ENCODE measurements around the gene SLC48A1. TPM values are rescaled to one million over a fixed set of nuclear protein-coding genes. Genes with fewer than 3 reads are reported as not detected.

Gene SLC48A1
- total RNA-seq, 1 experiment from 2014 or later: 20.0 TPM

DNA sequence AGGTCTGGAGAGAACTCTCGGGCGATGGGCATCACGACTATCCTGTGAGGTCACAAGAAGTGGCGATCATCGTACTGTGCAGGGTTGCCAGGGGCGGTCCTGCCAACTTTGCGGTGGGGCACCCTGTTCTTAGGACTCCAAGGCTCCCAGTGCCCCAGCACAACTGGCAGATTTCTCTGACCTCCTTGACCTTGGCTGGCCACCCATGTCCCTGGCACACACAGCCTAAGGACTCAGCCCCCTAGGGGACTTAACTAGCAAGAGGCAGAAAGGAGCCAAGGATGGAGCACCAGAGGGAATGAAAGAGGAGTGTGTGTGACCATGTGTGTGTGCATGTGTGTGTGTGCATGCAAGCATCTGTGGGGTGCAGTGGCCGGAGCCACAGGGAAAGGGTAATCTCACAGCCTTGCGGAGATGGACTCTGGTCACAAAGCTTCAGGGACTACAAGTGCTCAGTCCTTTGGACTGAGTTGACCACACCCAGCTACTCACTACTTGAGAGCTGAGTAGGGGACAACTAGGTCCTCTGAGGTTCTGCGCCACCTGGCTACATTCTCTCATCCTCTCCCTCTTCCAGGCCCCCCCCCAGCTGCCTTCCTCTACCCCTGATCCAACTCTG, 13.7 kb downstream of the SLC48A1 start:
- Histone ChIP-seq H3K27me3 (ENCODE audit: insufficient read depth, low read length) (no peaks in the 10 kb centered on the region), H3K4me1 (ENCODE audit: control insufficient read depth in 1 of 2, insufficient read depth in 2 of 2, low read length in 2 of 2) (no peaks in the 10 kb centered on the region), H3K9me2 (ENCODE audit: insufficient read depth) (no peaks in the 10 kb centered on the region), H3K36me3 (ENCODE audit: control insufficient read depth in 1 of 2, insufficient read depth in 2 of 2, low read length in 2 of 2) (peaks cover 28% of the 10 kb centered on the region in 2 experiments; a peak in 3 of 4 replicates), H3K79me2 (ENCODE audit: insufficient read depth, low read length) (no peaks in the 10 kb centered on the region), H3K9ac (ENCODE audit: low read length) (no peak overlapping the region), H3K9me3 (ENCODE audit: control insufficient read depth in 1 of 2, insufficient read depth in 1 of 2, low read depth in 1 of 2, low read length in 2 of 2) (no peaks in the 10 kb centered on the region), H3K4me3 (replicated peaks in 1 of 2; ENCODE audit: low read depth in 1 of 2, low read length in 2 of 2) (no peak overlapping the region), H3K4me2 (ENCODE audit: low read length) (no peak overlapping the region), H4K20me1 (ENCODE audit: insufficient read depth) (no peaks in the 10 kb centered on the region), H2AFZ (ENCODE audit: low read depth, low read length, poor library complexity, severe bottlenecking) (no peak overlapping the region), H3K27ac (ENCODE audit: low read depth, low read length) (no peak overlapping the region)
- TF ChIP-seq JUND (IDR thresholded peaks at IDR 0.05) (no peak), RAD21 (IDR thresholded peaks at IDR 0.05; ENCODE audit: low read depth) (no peak), FOSL1 (IDR thresholded peaks at IDR 0.05; ENCODE audit: low read depth) (no peak)
- intact Hi-C loops (cut with micrococcal nuclease): no loop called here
- BruUV-seq (replicated peaks): no TSS peak
- CTCF ChIA-PET: interaction anchor here (2.6 kb wide), 1 partner anchor 51 kb away, joined by 10 read pairs; no protein-coding TSS in a partner anchor
- DNase-seq (ENCODE audit: low read depth, low spot score): no peak
- POLR2A ChIA-PET: no interaction called here
- no peak for ATAC-seq
- RAD21 ChIA-PET (ENCODE audit: low non-redundant PET in 1 of 2, low total read pairs in 2 of 2, uncharacterized antibody in 2 of 2, unreplicated experiment in 2 of 2): no interaction called here

GRCh38 chr12:47787596-47788319, 14.7 kb downstream of the SLC48A1 start:
- Histone ChIP-seq H3K36me3 (ENCODE audit: control insufficient read depth in 1 of 2, insufficient read depth in 2 of 2, low read length in 2 of 2) (peaks cover 22 to 28% of the 10 kb centered on the region in 2 experiments; a peak in 3 of 4 replicates), H4K20me1 (ENCODE audit: insufficient read depth) (no peaks in the 10 kb centered on the region), H3K4me2 (ENCODE audit: low read length) (no peak overlapping the region), H3K9me3 (ENCODE audit: control insufficient read depth in 1 of 2, insufficient read depth in 1 of 2, low read depth in 1 of 2, low read length in 2 of 2) (no peaks in the 10 kb centered on the region), H3K9me2 (ENCODE audit: insufficient read depth) (no peaks in the 10 kb centered on the region), H2AFZ (ENCODE audit: low read depth, low read length, poor library complexity, severe bottlenecking) (no peak overlapping the region), H3K79me2 (ENCODE audit: insufficient read depth, low read length) (no peaks in the 10 kb centered on the region), H3K4me3 (replicated peaks in 1 of 2; ENCODE audit: low read depth in 1 of 2, low read length in 2 of 2) (no peak overlapping the region), H3K9ac (ENCODE audit: low read length) (no peak overlapping the region), H3K4me1 (ENCODE audit: control insufficient read depth in 1 of 2, insufficient read depth in 2 of 2, low read length in 2 of 2) (no peaks in the 10 kb centered on the region), H3K27me3 (ENCODE audit: insufficient read depth, low read length) (no peaks in the 10 kb centered on the region), H3K27ac (ENCODE audit: low read depth, low read length) (no peak overlapping the region)
- DNase-seq (ENCODE audit: low read depth, low spot score) (no peak), ATAC-seq (no peak)
- BruUV-seq (replicated peaks): no TSS peak
- RAD21 ChIA-PET (ENCODE audit: low non-redundant PET in 1 of 2, low total read pairs in 2 of 2, uncharacterized antibody in 2 of 2, unreplicated experiment in 2 of 2): no interaction called here
- CTCF ChIA-PET: no interaction called here
- intact Hi-C loops (cut with micrococcal nuclease): no loop called here
- POLR2A ChIA-PET: no interaction called here
- TF ChIP-seq, protein P1, sequence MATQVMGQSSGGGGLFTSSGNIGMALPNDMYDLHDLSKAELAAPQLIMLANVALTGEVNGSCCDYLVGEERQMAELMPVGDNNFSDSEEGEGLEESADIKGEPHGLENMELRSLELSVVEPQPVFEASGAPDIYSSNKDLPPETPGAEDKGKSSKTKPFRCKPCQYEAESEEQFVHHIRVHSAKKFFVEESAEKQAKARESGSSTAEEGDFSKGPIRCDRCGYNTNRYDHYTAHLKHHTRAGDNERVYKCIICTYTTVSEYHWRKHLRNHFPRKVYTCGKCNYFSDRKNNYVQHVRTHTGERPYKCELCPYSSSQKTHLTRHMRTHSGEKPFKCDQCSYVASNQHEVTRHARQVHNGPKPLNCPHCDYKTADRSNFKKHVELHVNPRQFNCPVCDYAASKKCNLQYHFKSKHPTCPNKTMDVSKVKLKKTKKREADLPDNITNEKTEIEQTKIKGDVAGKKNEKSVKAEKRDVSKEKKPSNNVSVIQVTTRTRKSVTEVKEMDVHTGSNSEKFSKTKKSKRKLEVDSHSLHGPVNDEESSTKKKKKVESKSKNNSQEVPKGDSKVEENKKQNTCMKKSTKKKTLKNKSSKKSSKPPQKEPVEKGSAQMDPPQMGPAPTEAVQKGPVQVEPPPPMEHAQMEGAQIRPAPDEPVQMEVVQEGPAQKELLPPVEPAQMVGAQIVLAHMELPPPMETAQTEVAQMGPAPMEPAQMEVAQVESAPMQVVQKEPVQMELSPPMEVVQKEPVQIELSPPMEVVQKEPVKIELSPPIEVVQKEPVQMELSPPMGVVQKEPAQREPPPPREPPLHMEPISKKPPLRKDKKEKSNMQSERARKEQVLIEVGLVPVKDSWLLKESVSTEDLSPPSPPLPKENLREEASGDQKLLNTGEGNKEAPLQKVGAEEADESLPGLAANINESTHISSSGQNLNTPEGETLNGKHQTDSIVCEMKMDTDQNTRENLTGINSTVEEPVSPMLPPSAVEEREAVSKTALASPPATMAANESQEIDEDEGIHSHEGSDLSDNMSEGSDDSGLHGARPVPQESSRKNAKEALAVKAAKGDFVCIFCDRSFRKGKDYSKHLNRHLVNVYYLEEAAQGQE (IDR thresholded peaks at IDR 0.05; ENCODE audit: low read depth): no peak
- TF ChIP-seq CEBPB (IDR thresholded peaks at IDR 0.05; ENCODE audit: low read depth) (no peak), FOSL1 (IDR thresholded peaks at IDR 0.05; ENCODE audit: low read depth) (no peak), SIN3A (IDR thresholded peaks at IDR 0.05; ENCODE audit: low read depth) (no peak), CBX3 (IDR thresholded peaks at IDR 0.05; ENCODE audit: low read depth) (no peak), POLR2AphosphoS5 (IDR thresholded peaks at IDR 0.05; ENCODE audit: low read depth, low read length) (no peak), ZNF274 (IDR thresholded peaks at IDR 0.05; ENCODE audit: low read depth, low read length) (no peak), MAX (IDR thresholded peaks at IDR 0.05) (no peak), EZH2phosphoT487 (IDR thresholded peaks at IDR 0.05; ENCODE audit: borderline replicate concordance) (no peak)
- TF ChIP-seq, protein P2, sequence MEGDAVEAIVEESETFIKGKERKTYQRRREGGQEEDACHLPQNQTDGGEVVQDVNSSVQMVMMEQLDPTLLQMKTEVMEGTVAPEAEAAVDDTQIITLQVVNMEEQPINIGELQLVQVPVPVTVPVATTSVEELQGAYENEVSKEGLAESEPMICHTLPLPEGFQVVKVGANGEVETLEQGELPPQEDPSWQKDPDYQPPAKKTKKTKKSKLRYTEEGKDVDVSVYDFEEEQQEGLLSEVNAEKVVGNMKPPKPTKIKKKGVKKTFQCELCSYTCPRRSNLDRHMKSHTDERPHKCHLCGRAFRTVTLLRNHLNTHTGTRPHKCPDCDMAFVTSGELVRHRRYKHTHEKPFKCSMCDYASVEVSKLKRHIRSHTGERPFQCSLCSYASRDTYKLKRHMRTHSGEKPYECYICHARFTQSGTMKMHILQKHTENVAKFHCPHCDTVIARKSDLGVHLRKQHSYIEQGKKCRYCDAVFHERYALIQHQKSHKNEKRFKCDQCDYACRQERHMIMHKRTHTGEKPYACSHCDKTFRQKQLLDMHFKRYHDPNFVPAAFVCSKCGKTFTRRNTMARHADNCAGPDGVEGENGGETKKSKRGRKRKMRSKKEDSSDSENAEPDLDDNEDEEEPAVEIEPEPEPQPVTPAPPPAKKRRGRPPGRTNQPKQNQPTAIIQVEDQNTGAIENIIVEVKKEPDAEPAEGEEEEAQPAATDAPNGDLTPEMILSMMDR (IDR thresholded peaks at IDR 0.05 in 2 of 3, conservative IDR thresholded peaks at IDR 0.05 in 1 of 3; ENCODE audit: borderline replicate concordance in 1 of 3, insufficient read depth in 1 of 3, low read depth in 2 of 3, low read length in 2 of 3): no peak
